MCF 10A (cell line): Measurements from ENCODE around the gene HNRNPA0. TPM values are rescaled to one million over a fixed set of nuclear protein-coding genes. Genes with fewer than 3 reads are reported as not detected.
"Not testable (repeated sequence)": the region's sequence is repeated elsewhere in the genome, so short reads cannot be mapped to it uniquely, and the experiment has no call there.

Experiments
- BruUV-seq: library from RNA; stranded (reverse); fragments of 400-500 nt; replicated peaks from 2 replicates; lab custom pipeline; 2021; lab: Mats Ljungman, UMichigan
- CTCF ChIA-PET: fragments of 300-600 bp; sonication (Branson Sonifier 250); formaldehyde crosslinking; extraction: SDS; loops from one replicate; lab custom pipeline; 2021; ENCODE audit warnings: antibody characterized with exemption, inconsistent platforms; lab: Yijun Ruan, JAX
- POLR2A ChIA-PET: fragments of 300-600, 350-650 bp; sonication (Branson Sonifier 250); formaldehyde crosslinking; extraction: SDS; loops from one replicate; lab custom pipeline; 2020; ENCODE audit warnings: antibody characterized with exemption, inconsistent platforms; lab: Yijun Ruan, JAX
- DNase-seq: peaks from one replicate; pipeline ENCODE4 v3.0.0-alpha.2; 2018; ENCODE audit not compliant: unreplicated experiment
- H3K27ac Mint-ChIP-seq: one replicate; pipeline ENCODE4 v1.8.0; 2022; ENCODE audit warnings: mild to moderate bottlenecking, low read depth, mixed read lengths; ENCODE audit not compliant: unreplicated experiment
- H3K27me3 Mint-ChIP-seq: one replicate; pipeline ENCODE4 v1.8.0; 2022; ENCODE audit warnings: mixed read lengths; ENCODE audit not compliant: insufficient read depth, unreplicated experiment
- H3K36me3 Mint-ChIP-seq: one replicate; pipeline ENCODE4 v1.8.0; 2022; ENCODE audit warnings: mild to moderate bottlenecking, moderate library complexity, mixed read lengths; ENCODE audit not compliant: insufficient read depth, unreplicated experiment
- H3K4me1 Mint-ChIP-seq: one replicate; pipeline ENCODE4 v1.8.0; 2022; ENCODE audit warnings: mixed read lengths; ENCODE audit not compliant: insufficient read depth, unreplicated experiment
- H3K4me3 Mint-ChIP-seq: one replicate; pipeline ENCODE4 v1.8.0; 2022; ENCODE audit warnings: mild to moderate bottlenecking, moderate library complexity, mixed read lengths; ENCODE audit not compliant: unreplicated experiment
- H3K9me3 Mint-ChIP-seq: one replicate; pipeline ENCODE4 v1.8.0; 2022; ENCODE audit warnings: mixed read lengths; ENCODE audit not compliant: unreplicated experiment
- intact Hi-C: fragments of 100-400 bp; cut with micrococcal nuclease; formaldehyde crosslinking; loops from 2 replicates; pipeline ENCODE4 v1.14.1; 2022
- total RNA-seq: library from RNA; stranded (reverse); gene quantifications from 2 replicates; pipeline ENCODE4 v1.2.3, GENCODE V29; 2022
- TF ChIP-seq, protein P1 (sequence below): fragments of 200-600 bp; IDR thresholded peaks from one replicate; pipeline ENCODE4 v1.8.0; 2022; ENCODE audit warnings: antibody characterized with exemption, mild to moderate bottlenecking; ENCODE audit not compliant: unreplicated experiment

HNRNPA0 gene
- total RNA-seq, 1 experiment from 2014 or later = 30.8 TPM

DNA sequence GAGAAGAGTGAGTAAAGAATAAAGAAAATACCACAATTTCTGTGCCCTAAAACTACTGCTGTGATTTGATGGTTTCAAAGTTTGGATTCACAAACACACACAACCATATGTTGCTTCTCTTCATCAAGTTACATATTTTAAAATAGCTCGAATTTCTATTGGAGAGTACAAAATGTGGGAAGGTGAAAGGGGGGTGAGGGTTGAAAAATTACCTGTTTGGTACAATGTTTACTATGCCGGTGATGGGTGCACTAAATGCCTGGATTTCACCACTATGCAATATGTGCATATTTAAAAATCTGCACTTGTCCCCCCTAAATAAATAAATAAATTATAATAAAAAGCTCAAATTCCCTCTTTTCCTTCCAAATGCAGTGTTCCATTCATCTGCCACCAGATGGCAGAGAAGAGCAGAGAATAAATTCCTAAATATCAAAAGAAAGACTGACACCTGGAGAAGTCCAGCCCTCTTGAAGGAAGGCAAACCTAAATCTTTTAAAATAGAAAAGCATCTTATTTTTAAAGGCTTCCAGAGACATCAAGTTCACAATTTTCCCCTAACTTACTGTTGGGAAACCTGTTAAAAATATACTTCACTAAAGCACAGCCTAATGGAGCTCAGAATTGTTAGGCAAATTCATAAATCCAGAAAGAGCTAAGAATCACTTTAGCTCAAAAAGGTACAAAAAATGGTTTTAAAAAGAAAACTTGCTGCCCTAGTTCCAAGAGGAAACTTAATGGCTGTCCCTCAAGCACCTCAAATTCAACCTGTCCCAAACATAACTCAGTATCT lies 24.8 kb upstream of the HNRNPA0 start:
- TF ChIP-seq, protein P1, sequence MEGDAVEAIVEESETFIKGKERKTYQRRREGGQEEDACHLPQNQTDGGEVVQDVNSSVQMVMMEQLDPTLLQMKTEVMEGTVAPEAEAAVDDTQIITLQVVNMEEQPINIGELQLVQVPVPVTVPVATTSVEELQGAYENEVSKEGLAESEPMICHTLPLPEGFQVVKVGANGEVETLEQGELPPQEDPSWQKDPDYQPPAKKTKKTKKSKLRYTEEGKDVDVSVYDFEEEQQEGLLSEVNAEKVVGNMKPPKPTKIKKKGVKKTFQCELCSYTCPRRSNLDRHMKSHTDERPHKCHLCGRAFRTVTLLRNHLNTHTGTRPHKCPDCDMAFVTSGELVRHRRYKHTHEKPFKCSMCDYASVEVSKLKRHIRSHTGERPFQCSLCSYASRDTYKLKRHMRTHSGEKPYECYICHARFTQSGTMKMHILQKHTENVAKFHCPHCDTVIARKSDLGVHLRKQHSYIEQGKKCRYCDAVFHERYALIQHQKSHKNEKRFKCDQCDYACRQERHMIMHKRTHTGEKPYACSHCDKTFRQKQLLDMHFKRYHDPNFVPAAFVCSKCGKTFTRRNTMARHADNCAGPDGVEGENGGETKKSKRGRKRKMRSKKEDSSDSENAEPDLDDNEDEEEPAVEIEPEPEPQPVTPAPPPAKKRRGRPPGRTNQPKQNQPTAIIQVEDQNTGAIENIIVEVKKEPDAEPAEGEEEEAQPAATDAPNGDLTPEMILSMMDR = peak; percentile 86
- H3K27me3 Mint-ChIP-seq = peaks cover 24% of the 10 kb centered on the region
- intact Hi-C loops = loop anchor here (1.0 kb wide), 4 partner anchors 43 to 354 kb away; no protein-coding TSS in a partner anchor
- no peak overlapping the region for H3K27ac Mint-ChIP-seq
- POLR2A ChIA-PET = interaction anchor here (0.6 to 1.8 kb wide), 9 partner anchors 23 to 520 kb away, joined by 3 to 8 read pairs (median 4); no protein-coding TSS in a partner anchor
- peak; percentile 82 for DNase-seq
- H3K9me3 Mint-ChIP-seq = no peaks in the 10 kb centered on the region
- no peaks in the 10 kb centered on the region for H3K36me3 Mint-ChIP-seq
- CTCF ChIA-PET = interaction anchor here (0.5 to 7.1 kb wide), 97 partner anchors 9 to 1733 kb away, joined by 3 to 75 read pairs (median 4); partner anchors contain the start of genes FAM13B, NME5 and WNT8A
- H3K4me1 Mint-ChIP-seq = no peaks in the 10 kb centered on the region
- no peak overlapping the region for H3K4me3 Mint-ChIP-seq
- no TSS peak for BruUV-seq

DNA sequence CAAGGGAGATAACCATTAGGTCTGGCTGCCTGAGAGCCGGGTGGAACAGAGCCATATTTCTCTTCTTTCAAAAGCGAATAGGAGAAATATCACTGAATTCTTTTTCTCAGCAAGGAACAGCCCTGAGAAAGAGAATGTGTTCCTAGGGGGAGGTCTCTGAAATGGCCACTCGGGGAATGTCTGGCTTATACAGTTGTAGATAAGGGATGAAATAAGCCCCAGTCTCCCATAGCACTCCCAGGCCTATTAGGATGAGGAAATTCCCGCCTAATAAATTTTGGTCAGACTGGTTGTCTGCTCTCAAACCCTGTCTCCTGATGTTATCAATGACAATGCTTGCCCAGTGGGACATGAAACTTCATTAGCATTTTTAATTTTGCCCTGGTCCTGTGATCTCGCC lies 13.8 kb upstream of the HNRNPA0 start:
- H3K4me3 Mint-ChIP-seq, H3K27ac Mint-ChIP-seq, POLR2A ChIA-PET, intact Hi-C loops, H3K9me3 Mint-ChIP-seq, DNase-seq, BruUV-seq, H3K36me3 Mint-ChIP-seq, H3K4me1 Mint-ChIP-seq: not testable (repeated sequence)
- H3K27me3 Mint-ChIP-seq = peaks cover 17% of the 10 kb centered on the region
- CTCF ChIA-PET = interaction anchor here (1.3 to 3.4 kb wide), 2 partner anchors 11 to 268 kb away, joined by 4 to 29 read pairs; no protein-coding TSS in a partner anchor

DNA sequence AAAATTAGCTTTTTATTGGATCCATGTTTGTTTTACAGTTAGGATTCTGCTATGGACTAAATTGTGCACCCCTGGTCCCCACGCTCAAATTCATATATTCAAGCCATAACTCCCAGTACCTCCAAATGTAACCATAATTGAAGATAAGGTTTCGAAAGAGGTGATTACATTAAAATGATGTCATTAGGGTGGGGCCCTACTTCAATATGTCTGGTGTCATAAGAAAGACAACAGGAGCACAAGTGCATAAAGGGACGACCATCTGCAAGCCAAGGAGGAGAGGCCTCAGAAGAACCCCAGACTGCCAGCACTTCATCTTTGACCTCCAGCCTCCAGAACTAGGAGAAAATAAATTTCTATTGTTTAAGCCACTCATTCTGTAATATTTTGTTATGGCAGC lies 7.4 kb upstream of the HNRNPA0 start:
- POLR2A ChIA-PET = interaction anchor here (0.5 to 1.6 kb wide), 3 partner anchors 8 to 261 kb away, joined by 3 to 5 read pairs (median 3); no protein-coding TSS in a partner anchor
- Mint-ChIP-seq H3K4me1 (peaks cover 27% of the 10 kb centered on the region), H3K27me3 (no peaks in the 10 kb centered on the region), H3K9me3 (no peaks in the 10 kb centered on the region), H3K4me3 (no peak overlapping the region), H3K36me3 (no peaks in the 10 kb centered on the region), H3K27ac (no peak overlapping the region)
- TF ChIP-seq, protein P1 = no peak
- CTCF ChIA-PET = interaction anchor here (0.6 to 2.4 kb wide), 8 partner anchors 8 to 372 kb away, joined by 3 to 32 read pairs (median 4); no protein-coding TSS in a partner anchor
- no TSS peak for BruUV-seq
- intact Hi-C loops = no loop called here
- no peak for DNase-seq

DNA sequence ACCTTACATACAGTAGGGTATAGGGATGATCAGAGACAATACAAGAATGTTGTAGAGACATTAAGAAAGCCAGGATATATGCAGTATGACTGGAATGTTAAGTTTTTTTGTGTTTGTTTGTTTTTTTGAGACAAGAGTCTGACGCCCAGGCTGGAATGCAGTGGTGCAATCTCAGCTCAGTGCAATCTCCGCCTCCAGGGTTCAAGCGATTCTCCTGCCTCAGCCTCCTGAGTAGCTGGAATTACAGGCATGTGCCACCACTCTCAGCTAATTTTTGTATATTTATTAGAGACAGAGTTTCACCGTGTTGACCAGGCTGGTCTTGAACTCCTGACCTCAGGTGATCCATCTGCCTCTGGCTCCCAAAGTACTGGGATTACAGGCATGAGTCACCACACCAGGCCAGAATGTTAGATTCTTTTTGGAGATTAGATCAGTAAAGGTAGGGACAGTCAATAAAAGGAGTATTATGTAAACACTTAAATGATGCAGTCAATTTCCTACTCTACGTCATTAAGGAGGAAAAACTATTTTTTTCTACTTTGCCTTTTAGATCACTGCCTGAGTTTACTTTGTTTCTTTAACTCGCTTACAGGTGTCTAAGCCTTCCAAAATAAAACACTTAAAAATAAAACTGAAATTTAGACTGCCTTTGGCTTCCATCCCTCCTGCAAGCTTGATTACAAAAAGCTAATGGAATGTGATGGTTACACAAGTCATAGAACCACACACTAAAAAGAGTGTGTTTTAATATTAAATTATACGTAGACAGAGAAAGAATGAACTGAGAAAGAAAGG lies 6.8 kb upstream of the HNRNPA0 start:
- no peaks in the 10 kb centered on the region for H3K36me3 Mint-ChIP-seq

More for the DNA sequence above, 6.8 kb upstream of the HNRNPA0 start:
- Mint-ChIP-seq H3K4me1 (peaks cover 27% of the 10 kb centered on the region), H3K9me3 (no peaks in the 10 kb centered on the region), H3K27ac (no peak overlapping the region), H3K4me3 (no peak overlapping the region), H3K27me3 (no peaks in the 10 kb centered on the region)
- intact Hi-C loops = no loop called here
- BruUV-seq = no TSS peak
- peak; percentile 29 for DNase-seq
- TF ChIP-seq, protein P1 = no peak
- CTCF ChIA-PET = interaction anchor here (0.6 to 2.4 kb wide), 11 partner anchors 9 to 417 kb away, joined by 3 to 32 read pairs (median 3); partner anchors contain the start of gene BRD8
- POLR2A ChIA-PET = interaction anchor here (1.3 to 1.6 kb wide), 2 partner anchors 8 to 138 kb away, joined by 4 to 5 read pairs; no protein-coding TSS in a partner anchor
